SK-N-MC (cell line): ENCODE results near the gene CRYGA.

Source experiments
- EZH2 ChIP-seq: fragments of 200-600 bp; sonication (generic); IDR thresholded peaks from one replicate; pipeline ENCODE4 v1.6.1; 2017; ENCODE audit warnings: antibody characterized with exemption
- POLR2AphosphoS5 ChIP-seq: IDR thresholded peaks from 2 replicates; pipeline ENCODE4 v1.6.1; 2012; ENCODE audit warnings: mild to moderate bottlenecking, low read depth, low read length, borderline replicate concordance

GRCh38 chr2:208122248-208122647 is 41.1 kb downstream of the CRYGA start:
- no peak for TF ChIP-seq EZH2
- TF ChIP-seq POLR2AphosphoS5, result no peak
